Amniotic epithelial cell (primary cell): ENCODE measurements around the gene DNAJB1.

ENCODE experiments used
- DNase-seq: peaks from one replicate; pipeline ENCODE4 v3.0.0-alpha.2; 2010; ENCODE audit warnings: low read depth

The DNAJB1 gene

GRCh38 chr19:14473073-14473977 lies 44.9 kb downstream of the DNAJB1 start:
- DNase-seq = no peak

GRCh38 chr19:14472202-14472938 lies 45.8 kb downstream of the DNAJB1 start:
- DNase-seq = no peak

- DNase-seq = no peak
Observed at GRCh38 chr19:14471436-14472187, 46.6 kb downstream of the DNAJB1 start.

GRCh38 chr19:14470031-14470876 lies 47.9 kb downstream of the DNAJB1 start:
- no peak for DNase-seq

GRCh38 chr19:14467816-14468215 lies 50.4 kb downstream of the DNAJB1 start:
- DNase-seq = no peak

GRCh38 chr19:14467391-14467790 lies 50.8 kb downstream of the DNAJB1 start:
- DNase-seq = no peak
